ENCODE measurements around the gene AQP1.

Gene AQP1

DNA sequence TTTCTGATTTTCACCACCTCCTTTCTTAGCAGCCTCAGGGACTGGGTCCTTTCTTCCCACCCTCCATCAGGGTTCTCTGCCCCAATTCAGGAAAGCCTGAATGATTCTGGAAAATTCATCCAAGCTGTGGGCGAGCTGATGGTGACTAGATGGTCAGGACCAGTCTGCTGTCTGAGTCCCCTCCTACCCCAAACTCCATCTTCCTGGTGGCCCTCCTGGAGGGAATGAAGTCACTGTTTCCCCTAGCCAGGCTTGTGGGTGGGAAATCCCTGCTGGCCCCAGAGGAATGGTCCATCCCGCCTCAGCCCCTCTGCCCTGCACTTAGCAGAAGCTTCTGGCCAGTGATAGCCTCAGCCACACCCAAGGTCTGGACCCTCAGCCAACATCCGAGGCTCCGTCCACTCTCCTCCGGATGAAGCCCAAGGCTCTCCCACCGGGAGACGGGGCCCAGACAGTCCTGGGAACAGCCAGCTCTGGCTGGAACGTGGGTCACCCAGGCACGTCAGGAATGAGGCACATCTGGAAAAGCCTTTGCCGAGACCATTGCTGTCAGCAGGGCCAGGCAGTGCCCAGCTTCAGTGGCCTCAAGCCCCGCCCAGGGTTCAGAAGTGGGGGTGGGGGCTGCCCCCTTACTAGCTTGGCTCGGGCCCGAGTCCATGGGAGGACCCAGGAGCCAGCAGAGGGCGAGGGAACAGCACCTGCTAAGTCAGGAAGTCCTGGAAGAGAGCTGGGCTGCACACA is 4.0 kb upstream of the AQP1 start:
- no peak for FAIRE-seq

- no peak for FAIRE-seq
Observed at GRCh38 chr7:30908681-30909080, 3.0 kb upstream of the AQP1 start.

GRCh38 chr7:30909431-30909830 is 2.2 kb upstream of the AQP1 start:
- FAIRE-seq: no peak

- no peak for FAIRE-seq
Observed at GRCh38 chr7:30910411-30911073, 1.1 kb upstream of the AQP1 start.

GRCh38 chr7:30911133-30911532 is 520 bp upstream of the AQP1 start:
- FAIRE-seq: no peak

GRCh38 chr7:30912021-30912730 is 523 bp downstream of the AQP1 start:
- FAIRE-seq: no peak

DNA sequence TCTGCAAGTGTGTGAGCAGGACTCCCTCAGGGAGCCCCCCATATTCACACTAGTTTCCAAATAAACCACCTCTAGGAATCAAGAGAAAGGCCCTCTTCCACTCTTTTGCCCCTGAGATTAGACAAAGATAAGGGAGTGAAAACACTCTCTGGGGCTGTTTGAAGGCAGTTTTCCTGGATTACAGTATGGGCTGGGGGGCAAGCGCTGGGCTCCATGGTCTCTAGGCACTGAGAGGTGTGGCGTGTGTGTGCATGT is 1.0 kb downstream of the AQP1 start:
- no peak for FAIRE-seq

- no peak for FAIRE-seq
Observed at GRCh38 chr7:30912986-30913811, 1.5 kb downstream of the AQP1 start.

GRCh38 chr7:30913821-30914515 is 2.3 kb downstream of the AQP1 start:
- no peak for FAIRE-seq

DNA sequence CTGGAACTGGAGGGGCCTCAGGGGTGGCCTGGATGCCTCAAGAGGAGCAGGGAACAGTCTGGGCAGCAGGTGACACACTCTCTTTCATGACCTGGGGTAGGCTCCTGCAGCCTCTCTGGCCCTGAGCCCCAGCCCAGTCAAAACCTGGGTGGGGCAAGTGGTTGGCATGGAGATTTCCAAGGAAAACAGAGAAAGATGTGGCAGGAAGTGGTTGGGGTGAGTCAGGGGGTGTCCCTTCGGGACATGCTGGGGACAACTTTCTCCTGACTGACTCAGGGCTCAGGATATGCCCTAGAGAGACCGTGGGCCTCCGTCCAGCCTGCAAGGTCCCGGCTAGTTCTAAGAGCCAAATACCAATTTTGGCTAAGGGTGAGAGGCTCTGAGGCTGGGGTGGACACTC is 2.9 kb downstream of the AQP1 start:
- FAIRE-seq: no peak

DNA sequence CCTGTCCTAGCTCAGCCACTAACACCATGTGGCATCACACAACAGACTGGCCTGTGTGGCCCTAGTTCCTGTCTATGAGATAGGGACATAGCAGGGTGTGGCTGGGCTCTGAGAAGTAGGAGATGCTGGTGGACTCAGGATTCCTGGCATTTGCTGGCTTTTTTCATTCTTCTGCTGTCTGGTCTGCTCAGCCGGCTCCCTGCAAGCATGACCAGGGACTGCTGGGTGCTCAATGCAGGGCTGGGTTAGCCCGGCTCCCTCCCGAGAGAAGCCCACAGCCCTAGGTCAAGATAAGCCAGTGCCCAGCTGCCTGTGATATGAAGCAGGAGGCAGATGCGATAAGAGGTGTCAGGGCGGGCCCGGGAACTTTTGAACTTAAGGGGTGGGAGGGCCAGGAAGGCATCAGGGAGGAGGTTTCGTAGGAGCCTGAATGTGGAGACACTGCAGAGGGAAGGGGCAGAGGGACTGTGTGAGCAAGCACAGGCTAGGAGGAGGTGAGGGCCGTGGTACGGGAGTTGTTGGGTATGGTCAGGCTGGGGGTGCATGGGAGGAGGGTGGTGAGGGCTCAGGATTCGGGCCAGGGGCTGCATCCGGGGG is 3.5 kb downstream of the AQP1 start:
- FAIRE-seq: no peak

- FAIRE-seq: no peak
Observed at GRCh38 chr7:30915751-30916150, 4.1 kb downstream of the AQP1 start.

DNA sequence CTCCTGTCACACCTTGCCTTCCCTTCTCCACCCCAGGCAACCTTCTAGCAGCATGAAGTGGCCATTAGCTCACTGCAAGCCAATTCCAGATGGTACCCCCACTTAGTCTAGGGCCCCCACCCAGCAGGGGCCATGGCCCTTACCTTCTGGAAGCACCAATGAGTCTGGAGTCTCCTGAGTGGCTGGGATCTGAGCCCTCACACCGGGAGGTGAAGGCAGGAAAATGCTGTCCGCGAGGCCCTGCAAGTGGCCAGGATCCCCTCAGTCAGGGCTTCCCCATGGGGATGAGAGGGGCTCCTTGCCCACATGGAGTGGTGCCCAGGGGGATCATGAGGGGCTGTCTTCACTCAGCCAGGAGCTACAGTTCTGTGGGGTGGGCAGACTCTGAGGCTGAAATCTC is 4.6 kb downstream of the AQP1 start:
- no peak for FAIRE-seq

DNA sequence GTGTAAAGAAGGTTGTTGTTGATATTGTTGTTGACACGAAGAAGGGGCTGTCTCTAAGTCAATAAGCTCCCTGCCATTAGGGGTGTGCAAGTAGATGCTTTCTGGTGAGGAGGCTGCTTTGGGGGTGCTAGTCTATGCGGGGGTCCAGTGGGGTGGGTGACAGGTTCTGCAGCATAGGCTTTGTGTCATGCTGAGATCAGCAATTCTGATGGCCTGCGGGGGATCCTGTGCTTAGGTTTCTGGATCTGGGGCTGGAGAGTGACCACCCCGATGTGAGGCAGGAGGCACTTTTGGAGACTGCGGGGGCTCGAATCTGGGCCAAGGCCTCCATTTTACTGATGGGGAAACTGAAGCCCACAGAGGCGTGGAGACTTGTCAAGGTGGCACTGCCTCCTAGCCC is 5.1 kb downstream of the AQP1 start:
- FAIRE-seq: no peak

GRCh38 chr7:30917216-30917893 is 5.7 kb downstream of the AQP1 start:
- no peak for FAIRE-seq

DNA sequence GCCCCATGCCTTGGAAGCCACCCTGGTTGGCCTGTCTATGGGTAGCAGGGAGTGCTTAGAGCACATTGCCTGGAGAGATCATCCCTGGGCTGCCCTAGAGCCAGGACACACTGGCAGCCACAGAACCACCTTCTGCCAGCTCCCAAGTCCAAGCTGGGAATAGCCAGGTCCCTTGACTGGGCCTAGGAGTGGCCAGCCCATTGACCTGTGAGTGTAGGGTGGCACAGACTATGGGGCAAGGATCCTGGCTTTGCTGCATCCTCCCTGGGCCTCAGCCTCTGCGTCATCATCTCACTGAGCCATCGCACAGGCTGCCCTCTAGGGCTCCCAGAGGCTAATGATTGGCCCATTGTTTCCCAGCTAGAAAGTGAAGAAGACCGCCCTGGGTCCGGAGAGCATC is 7.0 kb downstream of the AQP1 start:
- no peak for FAIRE-seq

GRCh38 chr7:30920021-30920583 is 8.4 kb downstream of the AQP1 start:
- FAIRE-seq: no peak

GRCh38 chr7:30920584-30921539 is 9.2 kb downstream of the AQP1 start:
- no peak for FAIRE-seq

- FAIRE-seq: no peak
Observed at GRCh38 chr7:30921540-30922401, 10.1 kb downstream of the AQP1 start.

All from A204.1 (cell line).